Transverse colon (tissue), 3 donors: Measurements from ENCODE around the gene ERH.

ENCODE experiments used
- CTCF ChIP-seq, 5 experiments: fragments of 200-600 bp in 3 of 5; fragments of 450-650 bp in 2 of 5; sonication (generic) in 3 of 5; IDR thresholded peaks; 1 replicate in 2 of 5; 2 replicates in 3 of 5; pipeline ENCODE4 v1.5.1; 2016 to 2017; ENCODE audit warnings: antibody characterized with exemption in 5 of 5, inconsistent platforms in 3 of 5, mild to moderate bottlenecking in 2 of 5, moderate library complexity in 1 of 5
- POLR2A ChIP-seq: fragments of 450-650 bp; IDR thresholded peaks from one replicate; pipeline ENCODE4 v1.6.1; 2016; ENCODE audit warnings: antibody characterized with exemption, mild to moderate bottlenecking, moderate library complexity

- TF ChIP-seq CTCF (IDR thresholded peaks at IDR 0.05), result no peak
- TF ChIP-seq POLR2A, result no peak
Measured at GRCh38 chr14:69398818-69399210, 715 bp upstream of the ERH start.
